HG03045 (cell line): Measurements from ENCODE around the gene FKBP15.
"Not testable (repeated sequence)": the region's sequence is repeated elsewhere in the genome, so short reads cannot be mapped to it uniquely, and the experiment has no call there.

Experiments
- ATAC-seq: cut with Tn5 transposase; IDR thresholded peaks from one replicate; pipeline ENCODE4 v1.9.1; 2021; ENCODE audit warnings: mild to moderate bottlenecking, moderate library complexity; ENCODE audit not compliant: unreplicated experiment

FKBP15 gene, protein sequence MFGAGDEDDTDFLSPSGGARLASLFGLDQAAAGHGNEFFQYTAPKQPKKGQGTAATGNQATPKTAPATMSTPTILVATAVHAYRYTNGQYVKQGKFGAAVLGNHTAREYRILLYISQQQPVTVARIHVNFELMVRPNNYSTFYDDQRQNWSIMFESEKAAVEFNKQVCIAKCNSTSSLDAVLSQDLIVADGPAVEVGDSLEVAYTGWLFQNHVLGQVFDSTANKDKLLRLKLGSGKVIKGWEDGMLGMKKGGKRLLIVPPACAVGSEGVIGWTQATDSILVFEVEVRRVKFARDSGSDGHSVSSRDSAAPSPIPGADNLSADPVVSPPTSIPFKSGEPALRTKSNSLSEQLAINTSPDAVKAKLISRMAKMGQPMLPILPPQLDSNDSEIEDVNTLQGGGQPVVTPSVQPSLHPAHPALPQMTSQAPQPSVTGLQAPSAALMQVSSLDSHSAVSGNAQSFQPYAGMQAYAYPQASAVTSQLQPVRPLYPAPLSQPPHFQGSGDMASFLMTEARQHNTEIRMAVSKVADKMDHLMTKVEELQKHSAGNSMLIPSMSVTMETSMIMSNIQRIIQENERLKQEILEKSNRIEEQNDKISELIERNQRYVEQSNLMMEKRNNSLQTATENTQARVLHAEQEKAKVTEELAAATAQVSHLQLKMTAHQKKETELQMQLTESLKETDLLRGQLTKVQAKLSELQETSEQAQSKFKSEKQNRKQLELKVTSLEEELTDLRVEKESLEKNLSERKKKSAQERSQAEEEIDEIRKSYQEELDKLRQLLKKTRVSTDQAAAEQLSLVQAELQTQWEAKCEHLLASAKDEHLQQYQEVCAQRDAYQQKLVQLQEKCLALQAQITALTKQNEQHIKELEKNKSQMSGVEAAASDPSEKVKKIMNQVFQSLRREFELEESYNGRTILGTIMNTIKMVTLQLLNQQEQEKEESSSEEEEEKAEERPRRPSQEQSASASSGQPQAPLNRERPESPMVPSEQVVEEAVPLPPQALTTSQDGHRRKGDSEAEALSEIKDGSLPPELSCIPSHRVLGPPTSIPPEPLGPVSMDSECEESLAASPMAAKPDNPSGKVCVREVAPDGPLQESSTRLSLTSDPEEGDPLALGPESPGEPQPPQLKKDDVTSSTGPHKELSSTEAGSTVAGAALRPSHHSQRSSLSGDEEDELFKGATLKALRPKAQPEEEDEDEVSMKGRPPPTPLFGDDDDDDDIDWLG

GRCh38 chr9:113221003-113221799 lies at the start of gene FKBP15, which contains the start of gene SLC31A1:
TSS of gene FKBP15 (minus strand) at chr9:113221277. CDS start at chr9:113221243, 34 bp downstream.
TSS of gene SLC31A1 (plus strand) at chr9:113221544. CDS start at chr9:113256149, 34,605 bp downstream.
- ATAC-seq, result peak; percentile 90

DNA sequence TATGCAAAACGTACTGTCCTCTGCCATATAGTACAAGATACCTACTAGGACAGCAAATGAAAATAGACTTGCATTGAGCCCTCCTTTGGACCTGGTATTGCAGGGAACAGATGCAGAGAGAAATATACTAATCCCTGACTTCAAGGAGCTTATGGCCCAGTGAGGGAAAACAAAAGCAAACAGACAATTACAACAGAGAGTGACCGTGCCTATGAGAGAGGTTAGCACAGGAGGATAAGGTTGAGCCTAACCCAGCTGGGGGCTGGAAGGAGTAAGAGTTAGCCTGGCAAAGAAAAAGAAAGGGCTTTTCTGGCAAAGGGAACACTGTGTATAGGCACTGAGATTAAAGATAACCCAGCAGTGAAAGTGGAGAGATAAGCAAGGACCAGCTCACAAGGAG lies 48.8 kb upstream of the FKBP15 start:
- no peak for ATAC-seq

DNA sequence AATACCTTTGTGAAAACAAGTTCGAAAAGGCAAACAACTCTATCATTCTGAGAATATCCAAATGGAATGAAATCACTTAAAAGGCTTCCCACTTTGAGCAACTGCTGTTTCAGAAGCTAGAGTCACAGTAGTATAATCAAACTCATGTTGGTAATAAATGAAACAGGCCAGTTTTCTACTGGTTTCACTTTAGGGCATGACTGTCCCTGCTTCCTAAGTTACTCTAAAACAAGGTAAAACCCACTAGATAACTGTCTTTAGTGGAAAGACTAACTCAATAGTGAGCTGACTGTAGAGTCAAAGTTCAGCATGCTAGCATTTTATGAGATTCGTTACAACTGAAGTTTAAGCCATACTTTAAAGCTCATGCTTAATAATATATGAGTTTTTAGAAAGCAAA lies 48.3 kb upstream of the FKBP15 start:
- ATAC-seq, result no peak

- ATAC-seq, result no peak
These were observed 47.0 kb upstream of the FKBP15 start for GRCh38 chr9:113267911-113268566.

GRCh38 chr9:113266174-113266573 lies 45.1 kb upstream of the FKBP15 start:
- ATAC-seq, result no peak

- no peak for ATAC-seq
These were observed 41.0 kb upstream of the FKBP15 start for GRCh38 chr9:113261917-113262671.

DNA sequence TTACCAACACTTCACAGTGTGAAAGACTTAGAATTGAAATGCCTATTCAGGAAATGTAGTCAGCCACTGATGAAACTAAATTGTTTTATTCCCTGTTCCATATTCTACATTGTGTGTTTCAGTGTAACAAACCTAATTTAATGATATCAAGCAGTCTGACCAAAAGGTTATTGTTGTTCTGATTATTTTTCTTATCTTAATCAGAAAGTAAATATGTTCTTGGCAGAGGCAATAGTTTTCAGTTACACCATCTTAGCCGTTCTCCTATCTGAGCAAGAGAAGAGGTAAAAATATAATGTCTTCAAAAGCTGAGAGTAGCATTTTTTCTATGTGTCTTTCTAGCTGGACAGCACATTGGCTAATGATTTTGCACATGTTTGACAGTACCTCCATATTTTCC lies 37.2 kb upstream of the FKBP15 start:
- no peak for ATAC-seq

DNA sequence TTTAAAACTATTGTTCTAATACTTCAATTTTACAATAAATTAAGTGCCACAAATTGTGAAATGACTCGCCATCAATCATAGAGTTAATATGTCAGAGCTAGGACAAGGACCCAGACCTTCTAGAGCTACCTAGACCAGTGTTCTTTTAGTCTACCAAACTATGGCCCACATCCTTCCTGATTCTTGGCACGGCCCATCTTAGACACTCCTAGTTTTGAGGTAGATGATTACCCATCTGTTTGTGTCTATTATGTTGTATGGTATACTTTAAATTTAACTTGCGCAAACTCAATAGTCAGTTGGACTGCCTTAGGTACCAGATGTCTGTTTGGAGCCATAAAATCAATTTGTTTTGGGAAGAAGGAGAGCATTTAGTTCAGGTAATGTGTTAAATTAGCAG lies 36.8 kb upstream of the FKBP15 start:
- ATAC-seq, result no peak

DNA sequence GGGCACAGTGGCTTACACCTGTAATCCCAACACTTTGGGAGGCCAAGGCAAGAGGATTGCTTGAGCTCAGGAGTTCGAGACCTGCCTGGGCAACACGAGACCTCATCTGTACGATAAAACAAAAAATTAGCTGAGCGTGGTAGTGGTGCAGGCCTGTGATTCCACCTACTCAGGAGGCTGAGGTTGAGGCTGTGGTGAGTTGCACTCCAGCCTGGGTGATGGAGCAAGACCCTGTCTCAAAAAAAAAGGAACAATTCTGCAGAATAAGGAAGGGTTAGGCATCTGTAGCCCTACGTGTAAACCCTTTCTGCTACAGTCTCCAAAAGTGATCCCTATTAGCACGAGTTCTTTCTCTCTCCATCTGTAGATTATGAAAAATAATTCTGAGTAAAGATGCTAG lies 34.4 kb upstream of the FKBP15 start:
- ATAC-seq, result no peak

DNA sequence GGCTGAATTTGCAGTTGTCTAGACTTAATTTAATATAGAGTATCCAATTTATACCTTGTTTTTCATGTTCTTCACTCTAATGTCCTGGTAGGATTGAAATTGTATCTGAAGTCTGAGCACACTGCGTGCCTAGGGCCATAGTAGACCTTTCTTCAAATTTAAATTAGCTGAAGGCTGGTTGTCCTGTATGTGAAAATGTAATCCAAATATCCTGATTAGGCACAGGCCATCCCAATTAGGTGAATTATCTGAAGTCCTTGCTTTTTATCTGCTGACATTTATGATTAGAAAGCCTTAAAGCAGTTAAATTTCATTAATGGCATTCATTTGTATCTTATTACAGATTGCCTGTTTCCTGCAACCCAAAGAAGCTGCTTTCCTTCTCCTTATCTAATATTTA lies 33.9 kb upstream of the FKBP15 start:
- no peak for ATAC-seq

- no peak for ATAC-seq
These were observed 29.7 kb upstream of the FKBP15 start for GRCh38 chr9:113250807-113251206.

DNA sequence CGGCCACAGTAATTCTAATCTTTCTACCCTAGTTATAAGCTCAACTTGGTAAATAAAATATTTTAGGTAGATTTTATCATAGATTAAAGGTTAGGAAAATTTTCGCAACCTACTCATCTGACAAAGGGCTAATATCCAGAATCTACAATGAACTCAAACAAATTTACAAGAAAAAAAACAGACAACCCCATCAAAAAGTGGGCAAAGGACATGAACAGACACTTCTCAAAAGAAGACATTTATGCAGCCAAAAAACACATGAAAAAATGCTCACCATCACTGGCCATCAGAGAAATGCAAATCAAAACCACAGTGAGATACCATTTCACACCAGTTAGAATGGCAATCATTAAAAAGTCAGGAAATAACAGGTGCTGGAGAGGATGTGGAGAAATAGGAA lies 28.6 kb upstream of the FKBP15 start:
- ATAC-seq, result not testable (repeated sequence)

GRCh38 chr9:113247640-113248039 lies 26.6 kb upstream of the FKBP15 start:
- no peak for ATAC-seq

DNA sequence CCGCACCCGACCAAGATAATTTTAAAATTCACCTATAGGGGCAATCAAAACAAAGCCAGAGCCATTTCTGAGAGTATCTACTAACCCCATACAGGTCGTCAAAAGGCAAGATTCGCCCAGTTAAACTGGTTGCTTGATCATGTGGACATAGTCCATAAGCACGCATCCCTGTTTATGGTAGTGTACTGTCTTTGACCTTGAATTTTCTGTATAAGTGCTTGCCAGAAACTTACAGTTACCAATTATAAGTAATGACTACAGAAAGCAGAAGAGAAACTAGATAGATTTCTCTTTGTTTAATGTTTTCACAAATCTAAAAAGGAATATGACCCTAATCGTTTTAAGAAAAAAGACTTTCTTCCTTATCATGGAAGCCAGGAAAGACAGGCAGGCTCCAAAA lies 25.9 kb upstream of the FKBP15 start:
- no peak for ATAC-seq

DNA sequence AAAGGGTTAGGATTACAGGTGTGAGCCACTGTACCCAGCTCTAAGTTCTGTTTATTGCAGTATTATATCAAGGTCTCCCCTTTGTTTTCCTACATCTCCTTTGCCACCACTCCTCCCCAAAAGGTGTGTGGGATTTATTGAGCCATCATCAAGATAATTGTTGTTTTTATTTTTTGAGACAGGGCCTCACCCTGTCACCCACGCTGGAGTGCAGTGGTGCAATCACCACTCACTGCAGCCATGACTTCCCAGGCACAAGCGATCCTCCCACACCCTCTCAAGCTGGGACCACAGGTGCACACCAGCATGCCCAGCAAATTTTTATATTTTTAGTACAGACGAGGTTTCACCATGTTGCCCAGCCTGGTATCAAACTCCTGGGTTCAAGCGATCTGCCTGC lies 24.8 kb upstream of the FKBP15 start:
- ATAC-seq, result no peak

- no peak for ATAC-seq
These were observed 23.5 kb upstream of the FKBP15 start for GRCh38 chr9:113244556-113244955.

GRCh38 chr9:113241161-113241560 lies 20.1 kb upstream of the FKBP15 start:
- ATAC-seq, result no peak

DNA sequence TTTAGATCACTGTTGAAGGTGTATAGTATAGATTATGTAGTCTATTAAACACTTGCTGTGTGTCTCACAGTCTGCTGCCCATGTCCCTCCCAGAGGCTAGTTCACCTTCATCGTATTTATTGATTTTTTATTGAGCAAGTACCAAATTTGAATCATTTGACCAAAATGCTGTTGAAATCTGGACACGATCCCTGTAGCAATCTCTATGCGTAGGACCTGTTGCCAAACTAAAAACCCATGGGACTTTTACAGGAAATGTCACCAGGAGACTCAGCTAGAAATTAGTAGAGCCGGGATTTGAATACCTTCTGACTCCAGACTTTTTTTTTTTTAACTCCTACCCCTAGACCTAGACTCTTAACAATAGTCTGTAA lies 17.8 kb upstream of the FKBP15 start:
- ATAC-seq, result no peak

- ATAC-seq, result no peak
These were observed 17.3 kb upstream of the FKBP15 start for GRCh38 chr9:113238202-113238858.
